ENCODE data around the gene LOXL3. TPM values are rescaled to one million over a fixed set of nuclear protein-coding genes. Genes with fewer than 3 reads are reported as not detected.

Gene LOXL3
- total RNA-seq, 1 experiment from 2014 or later, result 4.1 TPM

GRCh38 chr2:74575320-74575719 is 21.6 kb upstream of the LOXL3 start:
- BruUV-seq (replicated peaks), result no TSS peak
- ChIA-PET POLR2A (no interaction called here), RAD21 (ENCODE audit: low non-redundant PET in 1 of 2, low total read pairs in 2 of 2, uncharacterized antibody in 2 of 2, unreplicated experiment in 2 of 2) (no interaction called here), CTCF (no interaction called here)
- Histone ChIP-seq H3K9me3 (ENCODE audit: control insufficient read depth in 1 of 2, insufficient read depth in 1 of 2, low read depth in 1 of 2, low read length in 2 of 2) (no peaks in the 10 kb centered on the region), H2AFZ (ENCODE audit: low read depth, low read length, poor library complexity, severe bottlenecking) (no peak overlapping the region), H3K9me2 (ENCODE audit: insufficient read depth) (no peaks in the 10 kb centered on the region), H3K27ac (ENCODE audit: low read depth, low read length) (no peak overlapping the region), H4K20me1 (ENCODE audit: insufficient read depth) (no peaks in the 10 kb centered on the region), H3K79me2 (ENCODE audit: insufficient read depth, low read length) (no peaks in the 10 kb centered on the region), H3K4me1 (ENCODE audit: control insufficient read depth in 1 of 2, insufficient read depth in 2 of 2, low read length in 2 of 2) (peaks cover 0 to 3% of the 10 kb centered on the region in 2 experiments; a peak in 1 of 4 replicates), H3K4me3 (replicated peaks in 1 of 2; ENCODE audit: low read depth in 1 of 2, low read length in 2 of 2) (no peak overlapping the region), H3K27me3 (ENCODE audit: insufficient read depth, low read length) (no peaks in the 10 kb centered on the region), H3K4me2 (ENCODE audit: low read length) (no peak overlapping the region), H3K9ac (ENCODE audit: low read length) (no peak overlapping the region), H3K36me3 (ENCODE audit: control insufficient read depth in 1 of 2, insufficient read depth in 2 of 2, low read length in 2 of 2) (peaks cover 0 to 2% of the 10 kb centered on the region in 2 experiments; a peak in 1 of 4 replicates)
- intact Hi-C loops (cut with micrococcal nuclease), result no loop called here
- ATAC-seq (no peak), DNase-seq (ENCODE audit: low read depth, low spot score) (no peak)
- no peak for TF ChIP-seq SP1 (IDR thresholded peaks at IDR 0.05; ENCODE audit: low read depth)
- no peak for TF ChIP-seq EZH2 (IDR thresholded peaks at IDR 0.05)
- no peak for TF ChIP-seq CTCF (IDR thresholded peaks at IDR 0.05 in 2 of 3, conservative IDR thresholded peaks at IDR 0.05 in 1 of 3; ENCODE audit: borderline replicate concordance in 1 of 3, insufficient read depth in 1 of 3, low read depth in 2 of 3, low read length in 2 of 3)
- no peak for TF ChIP-seq CEBPB (IDR thresholded peaks at IDR 0.05; ENCODE audit: low read depth)
- no peak for TF ChIP-seq SIN3A (IDR thresholded peaks at IDR 0.05; ENCODE audit: low read depth)
- no peak for TF ChIP-seq EGR1 (IDR thresholded peaks at IDR 0.05; ENCODE audit: low read depth)
- TF ChIP-seq, protein P1, sequence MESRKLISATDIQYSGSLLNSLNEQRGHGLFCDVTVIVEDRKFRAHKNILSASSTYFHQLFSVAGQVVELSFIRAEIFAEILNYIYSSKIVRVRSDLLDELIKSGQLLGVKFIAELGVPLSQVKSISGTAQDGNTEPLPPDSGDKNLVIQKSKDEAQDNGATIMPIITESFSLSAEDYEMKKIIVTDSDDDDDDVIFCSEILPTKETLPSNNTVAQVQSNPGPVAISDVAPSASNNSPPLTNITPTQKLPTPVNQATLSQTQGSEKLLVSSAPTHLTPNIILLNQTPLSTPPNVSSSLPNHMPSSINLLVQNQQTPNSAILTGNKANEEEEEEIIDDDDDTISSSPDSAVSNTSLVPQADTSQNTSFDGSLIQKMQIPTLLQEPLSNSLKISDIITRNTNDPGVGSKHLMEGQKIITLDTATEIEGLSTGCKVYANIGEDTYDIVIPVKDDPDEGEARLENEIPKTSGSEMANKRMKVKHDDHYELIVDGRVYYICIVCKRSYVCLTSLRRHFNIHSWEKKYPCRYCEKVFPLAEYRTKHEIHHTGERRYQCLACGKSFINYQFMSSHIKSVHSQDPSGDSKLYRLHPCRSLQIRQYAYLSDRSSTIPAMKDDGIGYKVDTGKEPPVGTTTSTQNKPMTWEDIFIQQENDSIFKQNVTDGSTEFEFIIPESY (IDR thresholded peaks at IDR 0.05; ENCODE audit: extremely low read depth, insufficient replicate concordance, low read length), result no peak
- TF ChIP-seq CBX3 (IDR thresholded peaks at IDR 0.05; ENCODE audit: low read depth), result no peak
- TF ChIP-seq TCF7L2 (IDR thresholded peaks at IDR 0.05; ENCODE audit: borderline replicate concordance, extremely low read depth, insufficient read depth, insufficient read length), result no peak
- TF ChIP-seq REST (IDR thresholded peaks at IDR 0.05; ENCODE audit: low read depth), result no peak
- TF ChIP-seq, protein P2, sequence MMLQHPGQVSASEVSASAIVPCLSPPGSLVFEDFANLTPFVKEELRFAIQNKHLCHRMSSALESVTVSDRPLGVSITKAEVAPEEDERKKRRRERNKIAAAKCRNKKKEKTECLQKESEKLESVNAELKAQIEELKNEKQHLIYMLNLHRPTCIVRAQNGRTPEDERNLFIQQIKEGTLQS (IDR thresholded peaks at IDR 0.05), result no peak
- TF ChIP-seq SRF (IDR thresholded peaks at IDR 0.05; ENCODE audit: low read depth), result no peak
- TF ChIP-seq, protein P3, sequence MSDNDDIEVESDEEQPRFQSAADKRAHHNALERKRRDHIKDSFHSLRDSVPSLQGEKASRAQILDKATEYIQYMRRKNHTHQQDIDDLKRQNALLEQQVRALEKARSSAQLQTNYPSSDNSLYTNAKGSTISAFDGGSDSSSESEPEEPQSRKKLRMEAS (IDR thresholded peaks at IDR 0.05), result no peak
- no peak for TF ChIP-seq ZFX (IDR thresholded peaks at IDR 0.05)
